GM12878 (cell line): ENCODE results near the gene NT5E. TPM values are rescaled to one million over a fixed set of nuclear protein-coding genes. Genes with fewer than 3 reads are reported as not detected.

ENCODE experiments used
- ATAC-seq: fragments of 200-7000 bp; cut with Tn5 transposase; 3 replicates; pipeline ENCODE4 v1.9.1; 2020; ENCODE audit warnings: mild to moderate bottlenecking, moderate library complexity
- BruUV-seq: library from RNA; stranded (reverse); fragments of 400-500 nt; replicated peaks from 2 replicates; lab custom pipeline; 2021; lab: Mats Ljungman, UMichigan
- CTCF ChIA-PET: fragments of 300-600 bp; sonication (Branson Sonifier 250); formaldehyde crosslinking; extraction: SDS; loops from one replicate; lab custom pipeline; 2021; ENCODE audit warnings: inconsistent platforms; lab: Yijun Ruan, JAX
- POLR2A ChIA-PET: fragments of 350-600 bp; formaldehyde crosslinking; extraction: SDS; loops from one replicate; lab custom pipeline; 2021; ENCODE audit warnings: inconsistent platforms; lab: Charles Lee
- RAD21 ChIA-PET: fragments of 300-600 bp; sonication (Branson Sonifier 250); formaldehyde crosslinking; loops from one replicate; lab custom pipeline; 2023; ENCODE audit warnings: antibody characterized with exemption; ENCODE audit not compliant: unreplicated experiment; lab: Charles Lee
- SMC1A ChIA-PET: fragments of 300-600 bp; sonication (Branson Sonifier 250); formaldehyde crosslinking; loops from one replicate; lab custom pipeline; 2023; ENCODE audit not compliant: unreplicated experiment, uncharacterized antibody; lab: Charles Lee
- DNase-seq: peaks from one replicate; pipeline ENCODE4 v3.0.0-alpha.2; 2011; ENCODE audit warnings: low read depth, low spot score
- FAIRE-seq: peaks from 3 replicates; lab custom pipeline; 2011; peaks lifted over from hg19 to GRCh38; lab: Jason Lieb, UNC
- H2AFZ ChIP-seq: 2 replicates; pipeline ENCODE4 v1.6.0; 2011; ENCODE audit warnings: low read depth, low read length, control low read depth; ENCODE audit not compliant: control insufficient read depth
- H3K27ac ChIP-seq: 2 replicates; pipeline ENCODE4 v1.5.1; 2011; ENCODE audit warnings: control low read depth; ENCODE audit not compliant: control insufficient read depth, insufficient read depth
- H3K27me3 ChIP-seq, 2 experiments: replicated peaks in 1 of 2; 2 replicates each; pipeline versions ENCODE4 v1.6.0 to v1.6.1; 2011; ENCODE audit warnings: low read length in 1 of 2; ENCODE audit not compliant: control insufficient read depth in 2 of 2, insufficient read depth in 2 of 2
- H3K36me3 ChIP-seq, 2 experiments: 2 replicates each; pipeline ENCODE4 v1.5.1; 2011; ENCODE audit warnings: low read length in 1 of 2; ENCODE audit not compliant: control insufficient read depth in 2 of 2, insufficient read depth in 2 of 2
- H3K4me1 ChIP-seq: 2 replicates; pipeline ENCODE4 v1.6.1; 2011; ENCODE audit warnings: mild to moderate bottlenecking, low read length, moderate library complexity, mixed read lengths; ENCODE audit not compliant: control insufficient read depth, insufficient read depth
- H3K4me2 ChIP-seq: 2 replicates; pipeline ENCODE4 v1.6.0; 2011; ENCODE audit warnings: control low read depth; ENCODE audit not compliant: control insufficient read depth, insufficient read depth
- H3K4me3 ChIP-seq: fragments of 200-600 bp; sonication (generic); 2 replicates; pipeline ENCODE4 v1.5.1; 2016
- H3K79me2 ChIP-seq: 2 replicates; pipeline ENCODE4 v1.6.0; 2011; ENCODE audit warnings: low read length; ENCODE audit not compliant: control insufficient read depth, insufficient read depth
- H3K9ac ChIP-seq: 2 replicates; pipeline ENCODE4 v1.8.0; 2011; ENCODE audit warnings: low read length, control low read depth, mixed read lengths; ENCODE audit not compliant: control insufficient read depth, insufficient read depth
- H3K9me3 ChIP-seq: replicated peaks from 3 replicates; pipeline ENCODE4 v1.5.1; 2011; ENCODE audit warnings: mild to moderate bottlenecking, low read length; ENCODE audit not compliant: control insufficient read depth, insufficient read depth
- H4K20me1 ChIP-seq: 2 replicates; pipeline ENCODE4 v1.6.0; 2011; ENCODE audit not compliant: control insufficient read depth, insufficient read depth
- BCL3 ChIP-seq: IDR thresholded peaks from 2 replicates; pipeline ENCODE4 v1.6.1; 2011; ENCODE audit warnings: borderline replicate concordance, low read depth, mild to moderate bottlenecking, moderate library complexity, low read length; ENCODE audit not compliant: insufficient read depth, poor library complexity, severe bottlenecking
- CBX5 ChIP-seq: sonication (generic); IDR thresholded peaks from 2 replicates; pipeline ENCODE4 v1.6.1; 2016; ENCODE audit warnings: low read depth, moderate library complexity, mild to moderate bottlenecking, inconsistent platforms
- FOXK2 ChIP-seq: fragments of 450-650 bp; IDR thresholded peaks from 2 replicates; pipeline ENCODE4 v1.6.1; 2017; ENCODE audit warnings: mild to moderate bottlenecking, moderate library complexity
- GATAD2B ChIP-seq: fragments of 450-650 bp; conservative IDR thresholded peaks from 2 replicates; pipeline ENCODE4 v1.6.1; 2017; ENCODE audit warnings: low read depth, mild to moderate bottlenecking, moderate library complexity
- HDAC2 ChIP-seq: fragments of 200-600 bp; sonication (generic); IDR thresholded peaks from 2 replicates; pipeline ENCODE4 v1.6.1; 2017
- NFIC ChIP-seq: IDR thresholded peaks from 2 replicates; pipeline ENCODE4 v1.6.1; 2012; ENCODE audit warnings: low read depth, mild to moderate bottlenecking, inconsistent platforms, low read length, moderate library complexity
- POU2F2 ChIP-seq: IDR thresholded peaks from 3 replicates; pipeline ENCODE4 v1.6.1; 2011; ENCODE audit warnings: low read depth, mild to moderate bottlenecking, low read length, borderline replicate concordance
- RFX5 ChIP-seq: IDR thresholded peaks from 2 replicates; pipeline ENCODE4 v1.6.1; 2011; ENCODE audit warnings: low read depth, low read length, improper control_type of control experiment
- STAT3 ChIP-seq: IDR thresholded peaks from 2 replicates; pipeline ENCODE4 v1.6.1; 2011; ENCODE audit warnings: low read depth, low read length, improper control_type of control experiment
- TARDBP ChIP-seq: IDR thresholded peaks from 2 replicates; pipeline ENCODE4 v1.6.1; 2016; ENCODE audit warnings: borderline replicate concordance
- ZNF24 ChIP-seq: fragments of 450-650 bp; IDR thresholded peaks from 2 replicates; pipeline ENCODE4 v1.6.1; 2017; ENCODE audit warnings: antibody characterized with exemption, mild to moderate bottlenecking
- WGBS: methylation state at CpG from one replicate; pipeline ENCODE4 v1.1.6; 2016; ENCODE audit warnings: low lambda C conversion rate; ENCODE audit not compliant: insufficient replicate concordance, insufficient coverage; ENCODE audit errors: missing lambda C conversion rate; 5-methylcytosine and 5-hydroxymethylcytosine counted together
- in situ Hi-C: fragments of 300-500 bp; cut with MboI; formaldehyde crosslinking; loops from 9 replicates; pipeline ENCODE4 v1.14.3; 2018; ENCODE audit warnings: mixed read lengths
- intact Hi-C: fragments of 100-400 bp; cut with micrococcal nuclease; formaldehyde crosslinking; loops from one replicate; pipeline ENCODE4 v1.14.2; 2022; ENCODE audit not compliant: unreplicated experiment
- polyA plus RNA-seq, 11 experiments: library from polyadenylated mRNA; depleted of rRNA in 4 of 11; unstranded in 6 of 11; stranded (reverse) in 5 of 11; fragments of >200 nt; fragmentation: Nextera tagmentation in 4 of 11; fragmentation: Illumina TruSeq in 1 of 11; extraction: Ambion mirVana in 4 of 11; extraction: Trizol in 1 of 11; gene quantifications; 1 replicate in 1 of 11; 2 replicates in 10 of 11; pipeline versions ENCODE4 v1.2.1 to v1.2.3, GENCODE V29; 2011 to 2016; ENCODE audit warnings: inconsistent platforms in 2 of 11, missing spikeins in 2 of 11, low read depth in 1 of 11
- total RNA-seq, 4 experiments: library from RNA; depleted of rRNA in 3 of 4; stranded (reverse); fragments of >200 nt in 3 of 4; fragmentation: Illumina TruSeq in 1 of 4; extraction: Trizol in 1 of 4; gene quantifications; 2 replicates each; pipeline versions ENCODE4 v1.2.1 to v1.2.3, GENCODE V29; 2013 to 2021
- TF ChIP-seq, protein P1 (sequence below): fragments of 450-650 bp; formaldehyde crosslinking; IDR thresholded peaks from 2 replicates; pipeline ENCODE4 v1.4.0; 2022; ENCODE audit warnings: mild to moderate bottlenecking, moderate library complexity

The NT5E gene
- total and polyA plus RNA-seq, 10 of the 15 experiments (the other 5 are each of a cell fraction or from before 2014, with no cell fraction given), result 1.9 to 9.7 (median 7.3) TPM

DNA sequence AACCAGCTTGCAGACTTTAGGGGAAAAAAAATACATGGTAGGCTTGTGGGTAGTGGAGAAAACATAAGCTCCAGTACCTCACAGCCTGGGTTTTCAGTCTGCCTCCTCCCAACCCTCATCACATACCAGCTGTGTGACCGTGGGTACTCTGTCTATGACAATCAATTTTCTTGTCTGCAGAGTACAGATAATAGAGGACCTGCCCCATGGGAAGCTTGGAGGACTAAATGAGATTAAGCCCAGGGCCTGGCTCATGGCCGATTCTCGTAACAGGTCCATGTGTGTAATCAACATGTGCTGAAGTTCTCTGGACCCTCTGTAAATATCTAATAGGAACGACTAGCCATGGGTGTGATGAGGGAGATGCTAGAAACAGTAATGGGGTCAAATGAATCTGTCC, 34.0 kb downstream of the NT5E start:
- RAD21 ChIA-PET, result interaction anchor here (0.7 to 4.9 kb wide), 14 partner anchors 11 to 194 kb away, joined by 3 to 113 read pairs (median 15); partner anchors contain the start of gene NT5E
- CTCF ChIA-PET, result interaction anchor here (0.6 to 12.1 kb wide), 36 partner anchors 10 to 972 kb away, joined by 3 to 217 read pairs (median 10); partner anchors contain the start of gene NT5E
- WGBS, result 61% methylated on average over 4 of the region's 4 CpGs
- Histone ChIP-seq H3K9ac (no peak overlapping the region), H3K4me3 (no peak overlapping the region), H3K27me3 (no peaks in the 10 kb centered on the region), H4K20me1 (no peaks in the 10 kb centered on the region), H3K27ac (no peak overlapping the region), H3K4me2 (no peak overlapping the region), H3K79me2 (no peaks in the 10 kb centered on the region), H3K36me3 (no peaks in the 10 kb centered on the region; a peak in 1 of 4 replicates), H2AFZ (no peak overlapping the region), H3K9me3 (no peaks in the 10 kb centered on the region)
- intact Hi-C loops, result loop anchor here (1.0 to 2.0 kb wide), 3 partner anchors 33 to 129 kb away; partner anchors contain the start of gene NT5E
- DNase-seq (no peak), ATAC-seq (no peak)
- POLR2A ChIA-PET, result interaction anchor here (0.6 to 1.5 kb wide), 3 partner anchors 34 to 110 kb away, joined by 3 to 5 read pairs (median 4); partner anchors contain the start of gene SNX14
- no TSS peak for BruUV-seq
- TF ChIP-seq RFX5 (no peak), POU2F2 (no peak), STAT3 (no peak), CBX5 (no peak)
- TF ChIP-seq, all 136 proteins: peak for 0
- in situ Hi-C loops, result loop anchor here (5.0 kb wide), 1 partner anchor 132 kb away; no protein-coding TSS in a partner anchor
- FAIRE-seq, result no peak
- SMC1A ChIA-PET, result interaction anchor here (0.6 to 11.6 kb wide), 31 partner anchors 9 to 191 kb away, joined by 3 to 162 read pairs (median 8); partner anchors contain the start of gene NT5E
- H3K4me1 ChIP-seq, result no peaks in the 10 kb centered on the region

GRCh38 chr6:85484948-85485347, 35.1 kb downstream of the NT5E start:
- CTCF ChIA-PET, result interaction anchor here (1.0 to 12.1 kb wide), 12 partner anchors 11 to 193 kb away, joined by 4 to 217 read pairs (median 51); partner anchors contain the start of gene NT5E
- Histone ChIP-seq H3K9ac (no peak overlapping the region), H3K9me3 (no peaks in the 10 kb centered on the region), H3K4me1 (no peaks in the 10 kb centered on the region), H3K4me3 (no peak overlapping the region), H3K4me2 (no peak overlapping the region), H3K36me3 (no peaks in the 10 kb centered on the region; a peak in 1 of 4 replicates), H2AFZ (no peak overlapping the region), H4K20me1 (no peaks in the 10 kb centered on the region), H3K27me3 (no peaks in the 10 kb centered on the region), H3K79me2 (no peaks in the 10 kb centered on the region), H3K27ac (no peak overlapping the region)
- RAD21 ChIA-PET, result interaction anchor here (2.7 to 4.9 kb wide), 4 partner anchors 33 to 131 kb away, joined by 44 to 113 read pairs (median 72); partner anchors contain the start of gene NT5E
- SMC1A ChIA-PET, result interaction anchor here (0.9 to 11.6 kb wide), 10 partner anchors 9 to 162 kb away, joined by 3 to 162 read pairs (median 46); partner anchors contain the start of gene NT5E
- DNase-seq, result no peak
- intact Hi-C loops, result no loop called here
- POLR2A ChIA-PET, result interaction anchor here (0.6 kb wide), 1 partner anchor 28 kb away, joined by 4 read pairs; no protein-coding TSS in a partner anchor
- no TSS peak for BruUV-seq
- 93% methylated on average over 5 of the region's 5 CpGs for WGBS
- in situ Hi-C loops, result loop anchor here (5.0 kb wide), 1 partner anchor 133 kb away; no protein-coding TSS in a partner anchor
- FAIRE-seq, result no peak
- no peak for ATAC-seq
- TF ChIP-seq GATAD2B (no peak), ZNF24 (no peak), FOXK2 (no peak), HDAC2 (no peak), TARDBP (no peak), NFIC (no peak), STAT3 (no peak), BCL3 (no peak)
- TF ChIP-seq, protein P1, sequence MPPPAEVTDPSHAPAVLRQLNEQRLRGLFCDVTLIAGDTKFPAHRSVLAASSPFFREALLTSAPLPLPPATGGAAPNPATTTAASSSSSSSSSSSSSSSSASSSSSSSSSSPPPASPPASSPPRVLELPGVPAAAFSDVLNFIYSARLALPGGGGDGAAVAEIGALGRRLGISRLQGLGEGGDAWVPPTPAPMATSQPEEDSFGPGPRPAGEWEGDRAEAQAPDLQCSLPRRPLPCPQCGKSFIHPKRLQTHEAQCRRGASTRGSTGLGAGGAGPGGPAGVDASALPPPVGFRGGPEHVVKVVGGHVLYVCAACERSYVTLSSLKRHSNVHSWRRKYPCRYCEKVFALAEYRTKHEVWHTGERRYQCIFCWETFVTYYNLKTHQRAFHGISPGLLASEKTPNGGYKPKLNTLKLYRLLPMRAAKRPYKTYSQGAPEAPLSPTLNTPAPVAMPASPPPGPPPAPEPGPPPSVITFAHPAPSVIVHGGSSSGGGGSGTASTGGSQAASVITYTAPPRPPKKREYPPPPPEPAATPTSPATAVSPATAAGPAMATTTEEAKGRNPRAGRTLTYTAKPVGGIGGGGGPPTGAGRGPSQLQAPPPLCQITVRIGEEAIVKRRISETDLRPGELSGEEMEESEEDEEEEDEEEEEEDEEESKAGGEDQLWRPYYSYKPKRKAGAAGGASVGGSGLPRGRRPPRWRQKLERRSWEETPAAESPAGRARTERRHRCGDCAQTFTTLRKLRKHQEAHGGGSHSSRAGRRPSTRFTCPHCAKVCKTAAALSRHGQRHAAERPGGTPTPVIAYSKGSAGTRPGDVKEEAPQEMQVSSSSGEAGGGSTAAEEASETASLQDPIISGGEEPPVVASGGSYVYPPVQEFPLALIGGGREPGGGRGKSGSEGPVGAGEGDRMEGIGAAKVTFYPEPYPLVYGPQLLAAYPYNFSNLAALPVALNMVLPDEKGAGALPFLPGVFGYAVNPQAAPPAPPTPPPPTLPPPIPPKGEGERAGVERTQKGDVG (CRISPR knock-in tag), result no peak
